Colonic mucosa (tissue), 4 donors: ENCODE results near the gene ADGRA1. TPM values are rescaled to one million over a fixed set of nuclear protein-coding genes. Genes with fewer than 3 reads are reported as not detected.
"Not testable (repeated sequence)": the region's sequence is repeated elsewhere in the genome, so short reads cannot be mapped to it uniquely, and the experiment has no call there.

ENCODE experiments used
- DNase-seq: peaks from one replicate; pipeline ENCODE4 v3.0.0-alpha.2; 2020
- H3K27ac ChIP-seq: fragments of 200-600 bp; one replicate; pipeline ENCODE4 v1.8.0; 2021
- H3K27me3 ChIP-seq: fragments of 200-600 bp; one replicate; pipeline ENCODE4 v1.8.0; 2021
- H3K36me3 ChIP-seq: fragments of 200-600 bp; one replicate; pipeline ENCODE4 v1.8.0; 2021
- H3K4me1 ChIP-seq: fragments of 200-600 bp; one replicate; pipeline ENCODE4 v1.8.0; 2021; ENCODE audit warnings: mild to moderate bottlenecking
- H3K4me3 ChIP-seq: fragments of 200-600 bp; one replicate; pipeline ENCODE4 v1.8.0; 2021
- H3K9ac ChIP-seq, 2 donors: one replicate each; pipeline ENCODE4 v1.7.0; 2013; ENCODE audit warnings: control low read depth in 2 of 2, low read depth in 2 of 2, low read length in 2 of 2
- H3K9me3 ChIP-seq: fragments of 200-600 bp; one replicate; pipeline ENCODE4 v1.8.0; 2021
- CTCF ChIP-seq: fragments of 200-600 bp; IDR thresholded peaks from one replicate; pipeline ENCODE4 v1.8.0; 2022; ENCODE audit warnings: antibody characterized with exemption, mild to moderate bottlenecking
- intact Hi-C: fragments of 100-400 bp; cut with DNase I; formaldehyde crosslinking; loops from one replicate; pipeline ENCODE4 v1.14.1; 2022
- total RNA-seq, 2 donors: library from RNA; stranded (reverse); fragmentation: NEBNext Ultra II Directional in 1 of 2; extraction: Animal tissue kit (Norgen Biotek cat#: 25700) in 1 of 2; gene quantifications; one replicate each; pipeline ENCODE4 v1.2.1, GENCODE V29; 2021
- donor health status: healthy.
- donor health status: DM: no; HTN: no; CAD: no.
- donor health status: DM: no; HTN: no; CAD: no.

The ADGRA1 gene
- total RNA-seq, 2 donors from 2014 or later = not detected

GRCh38 chr10:133144771-133145170 lies 57.0 kb downstream of the ADGRA1 start:
- intact Hi-C loops = loop anchor here (10.0 kb wide), 1 partner anchor 150 kb away; no protein-coding TSS in a partner anchor
- H3K9me3 ChIP-seq = no peaks in the 10 kb centered on the region
- H3K36me3 ChIP-seq = no peaks in the 10 kb centered on the region
- H3K4me1 ChIP-seq = no peaks in the 10 kb centered on the region
- H3K27ac ChIP-seq = no peak overlapping the region
- no peak for DNase-seq
- H3K4me3 ChIP-seq = no peak overlapping the region
- H3K9ac ChIP-seq = no peak overlapping the region
- no peak for TF ChIP-seq CTCF
- peaks cover 5% of the 10 kb centered on the region for H3K27me3 ChIP-seq

DNA sequence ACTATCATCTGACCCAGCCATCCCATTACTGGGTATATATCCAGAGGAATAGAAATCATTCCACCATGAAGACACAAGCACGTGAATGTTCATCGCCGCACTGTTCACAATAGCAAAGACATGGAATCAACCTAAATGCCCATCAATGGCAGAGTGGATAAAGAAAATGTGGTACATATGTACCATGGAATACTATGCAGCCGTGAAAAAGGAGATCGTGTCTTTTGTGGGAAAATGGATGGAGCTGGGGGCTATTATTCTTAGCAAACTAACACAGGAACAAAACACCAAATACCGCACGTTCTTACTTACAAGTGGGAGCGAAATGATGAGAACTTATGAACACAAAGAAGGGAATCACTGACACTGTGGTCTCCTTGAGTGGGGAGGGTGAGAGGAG lies 62.5 kb downstream of the ADGRA1 start:
- Histone ChIP-seq H3K27ac (no peak overlapping the region), H3K9ac (no peak overlapping the region), H3K9me3 (no peaks in the 10 kb centered on the region), H3K36me3 (no peaks in the 10 kb centered on the region), H3K4me3 (no peak overlapping the region), H3K27me3 (no peaks in the 10 kb centered on the region), H3K4me1 (no peaks in the 10 kb centered on the region)
- TF ChIP-seq CTCF = no peak
- no peak for DNase-seq
- intact Hi-C loops = no loop called here

DNA sequence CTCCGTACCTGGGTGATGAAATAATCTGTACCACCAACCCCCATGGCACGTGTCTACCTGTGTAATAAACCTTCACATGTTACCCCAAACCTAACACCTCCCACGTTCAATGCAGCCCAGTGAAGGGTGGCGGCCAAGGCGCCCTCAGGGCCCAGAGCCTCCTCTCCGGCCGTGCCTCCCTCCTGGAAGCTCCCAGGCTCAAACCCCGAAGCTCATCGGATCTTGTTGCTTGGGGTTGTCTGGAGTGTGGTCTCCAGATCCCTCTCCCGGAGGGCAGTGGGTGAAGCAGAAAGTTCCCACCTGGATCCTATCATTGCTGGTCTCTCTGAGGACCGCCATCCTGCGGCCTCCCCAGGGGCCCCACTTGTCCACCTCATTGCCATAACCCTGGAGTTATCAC lies 62.9 kb downstream of the ADGRA1 start:
- intact Hi-C loops = no loop called here
- no peaks in the 10 kb centered on the region for H3K9me3 ChIP-seq
- H3K27ac ChIP-seq = no peak overlapping the region
- DNase-seq = no peak
- no peaks in the 10 kb centered on the region for H3K4me1 ChIP-seq
- no peaks in the 10 kb centered on the region for H3K36me3 ChIP-seq
- no peak for TF ChIP-seq CTCF
- H3K27me3 ChIP-seq = no peaks in the 10 kb centered on the region
- H3K9ac ChIP-seq = no peak overlapping the region
- H3K4me3 ChIP-seq = no peak overlapping the region

- H3K36me3 ChIP-seq, intact Hi-C loops, DNase-seq, H3K4me1 ChIP-seq, H3K9ac ChIP-seq, H3K9me3 ChIP-seq, H3K4me3 ChIP-seq, H3K27ac ChIP-seq, H3K27me3 ChIP-seq: not testable (repeated sequence)
Observed at GRCh38 chr10:133151071-133151470, 63.3 kb downstream of the ADGRA1 start.

DNA sequence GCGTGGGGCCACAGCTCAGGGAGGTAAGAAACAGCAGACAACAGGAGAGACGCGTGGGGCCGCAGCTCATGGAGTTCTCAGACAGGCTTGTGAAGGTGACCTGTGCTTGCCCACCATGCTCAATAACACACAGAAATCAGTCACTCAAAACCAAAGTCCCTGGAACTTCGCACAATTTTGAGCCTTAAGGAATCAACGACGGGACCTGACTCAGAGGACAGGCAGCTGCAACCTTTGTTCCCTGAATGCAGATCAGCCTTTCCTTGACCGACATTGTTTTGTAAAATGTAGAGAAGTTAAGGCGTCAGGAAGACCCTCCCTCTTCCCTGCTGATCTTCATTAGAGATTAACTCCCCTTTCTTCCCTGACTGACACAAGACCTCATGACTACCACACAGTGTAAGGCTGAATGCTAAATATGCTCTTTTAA lies 63.8 kb downstream of the ADGRA1 start:
- intact Hi-C loops = no loop called here
- no peak for TF ChIP-seq CTCF
- Histone ChIP-seq H3K27ac (no peak overlapping the region), H3K4me3 (no peak overlapping the region), H3K9ac (no peak overlapping the region), H3K9me3 (no peaks in the 10 kb centered on the region), H3K36me3 (no peaks in the 10 kb centered on the region), H3K4me1 (no peaks in the 10 kb centered on the region), H3K27me3 (no peaks in the 10 kb centered on the region)
- DNase-seq = no peak

DNA sequence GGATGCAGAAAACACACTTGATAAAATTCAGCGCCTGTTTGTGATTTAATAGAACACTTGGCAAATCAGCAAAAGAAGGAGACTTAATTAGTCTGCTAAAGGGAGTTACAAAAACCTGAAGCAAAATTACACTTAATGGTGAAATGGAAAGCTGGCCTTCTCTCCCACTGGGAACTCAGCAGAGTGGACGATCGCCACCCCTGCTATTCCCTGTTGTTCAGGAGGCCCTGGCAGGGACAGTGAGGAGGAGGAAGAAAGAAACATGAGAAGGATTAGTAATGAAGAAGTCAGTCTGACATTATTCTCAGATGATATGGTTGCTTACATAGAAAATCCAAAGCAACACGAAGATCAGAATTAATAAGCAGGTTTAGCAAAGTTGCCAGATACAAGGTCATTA lies 66.7 kb downstream of the ADGRA1 start:
- no peak overlapping the region for H3K4me3 ChIP-seq
- no peak for TF ChIP-seq CTCF
- H3K9ac ChIP-seq = no peak overlapping the region
- no peak overlapping the region for H3K27ac ChIP-seq
- no peaks in the 10 kb centered on the region for H3K9me3 ChIP-seq
- intact Hi-C loops = no loop called here
- no peaks in the 10 kb centered on the region for H3K27me3 ChIP-seq
- H3K36me3 ChIP-seq = no peaks in the 10 kb centered on the region
- no peaks in the 10 kb centered on the region for H3K4me1 ChIP-seq
- no peak for DNase-seq
